ENCODE results near the gene CMIP. TPM values are rescaled to one million over a fixed set of nuclear protein-coding genes. Genes with fewer than 3 reads are reported as not detected.

Gene CMIP
- total RNA-seq, 1 experiment from 2014 or later, result 63.7 TPM

DNA sequence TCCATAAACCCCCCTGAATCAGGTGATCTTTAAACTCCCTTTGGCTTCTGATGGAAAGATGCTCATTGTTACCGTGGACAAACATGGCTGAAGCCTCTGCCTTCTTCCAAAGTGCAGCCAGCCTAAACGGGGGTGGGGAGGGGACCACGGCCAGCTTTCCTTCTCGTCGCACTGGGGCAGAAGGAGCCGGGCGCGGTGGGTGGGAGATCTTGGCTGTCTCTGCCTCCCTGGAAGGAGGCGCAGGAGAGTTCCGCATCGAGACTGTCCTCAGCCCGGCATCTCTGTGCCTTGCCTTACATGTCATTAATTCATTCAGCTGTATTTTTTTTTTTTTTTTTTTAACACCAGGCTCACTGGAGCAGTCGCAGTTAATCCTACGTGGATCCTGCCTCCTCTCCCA lies 171.2 kb downstream of the CMIP start (continued):
- TF ChIP-seq, protein P1, sequence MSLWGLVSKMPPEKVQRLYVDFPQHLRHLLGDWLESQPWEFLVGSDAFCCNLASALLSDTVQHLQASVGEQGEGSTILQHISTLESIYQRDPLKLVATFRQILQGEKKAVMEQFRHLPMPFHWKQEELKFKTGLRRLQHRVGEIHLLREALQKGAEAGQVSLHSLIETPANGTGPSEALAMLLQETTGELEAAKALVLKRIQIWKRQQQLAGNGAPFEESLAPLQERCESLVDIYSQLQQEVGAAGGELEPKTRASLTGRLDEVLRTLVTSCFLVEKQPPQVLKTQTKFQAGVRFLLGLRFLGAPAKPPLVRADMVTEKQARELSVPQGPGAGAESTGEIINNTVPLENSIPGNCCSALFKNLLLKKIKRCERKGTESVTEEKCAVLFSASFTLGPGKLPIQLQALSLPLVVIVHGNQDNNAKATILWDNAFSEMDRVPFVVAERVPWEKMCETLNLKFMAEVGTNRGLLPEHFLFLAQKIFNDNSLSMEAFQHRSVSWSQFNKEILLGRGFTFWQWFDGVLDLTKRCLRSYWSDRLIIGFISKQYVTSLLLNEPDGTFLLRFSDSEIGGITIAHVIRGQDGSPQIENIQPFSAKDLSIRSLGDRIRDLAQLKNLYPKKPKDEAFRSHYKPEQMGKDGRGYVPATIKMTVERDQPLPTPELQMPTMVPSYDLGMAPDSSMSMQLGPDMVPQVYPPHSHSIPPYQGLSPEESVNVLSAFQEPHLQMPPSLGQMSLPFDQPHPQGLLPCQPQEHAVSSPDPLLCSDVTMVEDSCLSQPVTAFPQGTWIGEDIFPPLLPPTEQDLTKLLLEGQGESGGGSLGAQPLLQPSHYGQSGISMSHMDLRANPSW (CRISPR knock-in tag; conservative IDR thresholded peaks at IDR 0.05; ENCODE audit: low read depth), result no peak
- no peak for TF ChIP-seq GTF2I (CRISPR knock-in tag; conservative IDR thresholded peaks at IDR 0.05)

DNA sequence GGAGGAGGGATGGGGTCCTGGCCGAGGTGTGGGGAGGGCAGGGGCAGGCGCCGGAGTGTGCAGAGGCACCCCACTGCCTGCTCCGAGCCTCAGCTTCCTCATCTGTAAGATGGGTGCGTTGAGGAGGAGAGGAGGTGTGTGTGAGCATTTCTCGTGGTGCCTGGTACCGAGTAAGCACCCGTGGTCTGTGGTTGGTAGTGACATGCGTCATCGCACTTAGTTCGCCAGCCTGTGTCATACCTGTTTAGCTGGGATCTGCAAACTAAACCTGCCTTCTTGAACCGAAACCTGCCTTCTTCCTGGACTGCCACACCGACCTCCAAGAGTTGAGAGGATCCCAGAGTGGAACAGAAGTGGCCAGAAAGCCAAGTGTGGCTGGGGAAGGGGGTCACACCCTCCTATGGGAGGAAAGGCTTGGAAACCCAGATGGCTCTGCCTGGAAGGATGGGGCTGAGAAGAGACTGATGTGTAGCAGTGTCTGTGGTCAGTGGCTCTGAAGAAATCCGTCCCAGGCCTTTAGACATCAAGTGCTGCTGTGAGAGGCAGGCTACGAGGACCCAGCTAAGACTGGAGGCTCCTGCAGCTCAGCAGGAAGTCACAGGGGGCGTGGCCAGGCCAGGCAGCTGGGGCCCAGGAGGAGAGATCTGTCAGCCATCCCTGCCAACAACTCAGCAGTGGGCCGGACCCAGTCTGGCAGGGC lies 171.9 kb downstream of the CMIP start:
- Mint-ChIP-seq H3K4me3 (no peak overlapping the region), H3K27me3 (ENCODE audit: low read depth) (no peaks in the 10 kb centered on the region), H3K27ac (no peak overlapping the region), H3K9me3 (no peaks in the 10 kb centered on the region), H3K36me3 (peaks cover 21% of the 10 kb centered on the region), H3K4me1 (no peaks in the 10 kb centered on the region)
- ATAC-seq, result peak; percentile 53
- POLR2A ChIA-PET, result no interaction called here
- peak; percentile 58 for DNase-seq (ENCODE audit: low spot score)
- TF ChIP-seq ZNF121 (CRISPR knock-in tag; IDR thresholded peaks at IDR 0.05) (no peak), ZNF138 (CRISPR knock-in tag; conservative IDR thresholded peaks at IDR 0.05) (no peak), TEAD1 (CRISPR knock-in tag; IDR thresholded peaks at IDR 0.05) (no peak), TP53 (CRISPR knock-in tag; IDR thresholded peaks at IDR 0.05) (no peak), ATF1 (CRISPR knock-in tag; IDR thresholded peaks at IDR 0.05) (no peak), ATF3 (CRISPR knock-in tag; conservative IDR thresholded peaks at IDR 0.05) (no peak), MXD4 (CRISPR knock-in tag; IDR thresholded peaks at IDR 0.05; ENCODE audit: borderline replicate concordance) (no peak), ELF4 (CRISPR knock-in tag; IDR thresholded peaks at IDR 0.05; ENCODE audit: low read depth) (no peak), ATF6 (CRISPR knock-in tag; IDR thresholded peaks at IDR 0.05) (no peak), NR2C2 (CRISPR knock-in tag; IDR thresholded peaks at IDR 0.05) (no peak)
- TF ChIP-seq, protein P2, sequence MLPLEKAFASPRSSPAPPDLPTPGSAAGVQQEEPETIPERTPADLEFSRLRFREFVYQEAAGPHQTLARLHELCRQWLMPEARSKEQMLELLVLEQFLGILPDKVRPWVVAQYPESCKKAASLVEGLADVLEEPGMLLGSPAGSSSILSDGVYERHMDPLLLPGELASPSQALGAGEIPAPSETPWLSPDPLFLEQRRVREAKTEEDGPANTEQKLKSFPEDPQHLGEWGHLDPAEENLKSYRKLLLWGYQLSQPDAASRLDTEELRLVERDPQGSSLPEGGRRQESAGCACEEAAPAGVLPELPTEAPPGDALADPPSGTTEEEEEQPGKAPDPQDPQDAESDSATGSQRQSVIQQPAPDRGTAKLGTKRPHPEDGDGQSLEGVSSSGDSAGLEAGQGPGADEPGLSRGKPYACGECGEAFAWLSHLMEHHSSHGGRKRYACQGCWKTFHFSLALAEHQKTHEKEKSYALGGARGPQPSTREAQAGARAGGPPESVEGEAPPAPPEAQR (CRISPR knock-in tag; IDR thresholded peaks at IDR 0.05), result no peak
- CTCF ChIA-PET, result interaction anchor here (0.9 kb wide), 1 partner anchor 113 kb away, joined by 3 read pairs; no protein-coding TSS in a partner anchor

DNA sequence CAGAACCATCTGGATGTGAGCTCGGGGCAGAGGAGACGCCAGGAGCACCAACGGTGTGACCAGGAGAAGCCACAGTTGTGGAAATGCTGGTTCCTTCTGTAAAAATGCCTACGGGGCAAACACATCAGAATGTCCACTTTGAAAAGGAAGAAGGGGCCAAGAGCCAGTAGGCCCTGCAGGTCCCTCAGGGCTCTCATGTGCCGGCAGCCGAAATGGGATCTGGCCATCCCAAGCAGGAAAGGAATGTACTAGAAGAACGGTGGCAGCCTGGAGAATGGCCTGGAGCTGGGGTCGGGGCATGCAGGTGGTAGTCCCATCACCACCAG lies 172.4 kb downstream of the CMIP start:
- ATAC-seq (no peak), DNase-seq (ENCODE audit: low spot score) (no peak)
- Mint-ChIP-seq H3K27me3 (ENCODE audit: low read depth) (no peaks in the 10 kb centered on the region), H3K4me3 (no peak overlapping the region), H3K27ac (no peak overlapping the region), H3K9me3 (no peaks in the 10 kb centered on the region), H3K4me1 (no peaks in the 10 kb centered on the region), H3K36me3 (peaks cover 21% of the 10 kb centered on the region)
- POLR2A ChIA-PET, result interaction anchor here (0.6 kb wide), 1 partner anchor 227 kb away, joined by 4 read pairs; no protein-coding TSS in a partner anchor
- CTCF ChIA-PET, result interaction anchor here (0.9 to 1.0 kb wide), 2 partner anchors 80 to 113 kb away, joined by 3 read pairs; no protein-coding TSS in a partner anchor
- TF ChIP-seq KAT7 (CRISPR knock-in tag; IDR thresholded peaks at IDR 0.05; ENCODE audit: borderline replicate concordance) (no peak), NR3C1 (CRISPR knock-in tag; conservative IDR thresholded peaks at IDR 0.05; ENCODE audit: low read depth) (no peak), SMAD3 (CRISPR knock-in tag; IDR thresholded peaks at IDR 0.05; ENCODE audit: borderline replicate concordance) (no peak), ATF2 (CRISPR knock-in tag; IDR thresholded peaks at IDR 0.05; ENCODE audit: borderline replicate concordance, low read depth) (no peak), ZNF671 (CRISPR knock-in tag; IDR thresholded peaks at IDR 0.05) (no peak), FOXJ3 (CRISPR knock-in tag; IDR thresholded peaks at IDR 0.05; ENCODE audit: borderline replicate concordance) (no peak)
- TF ChIP-seq, protein P3, sequence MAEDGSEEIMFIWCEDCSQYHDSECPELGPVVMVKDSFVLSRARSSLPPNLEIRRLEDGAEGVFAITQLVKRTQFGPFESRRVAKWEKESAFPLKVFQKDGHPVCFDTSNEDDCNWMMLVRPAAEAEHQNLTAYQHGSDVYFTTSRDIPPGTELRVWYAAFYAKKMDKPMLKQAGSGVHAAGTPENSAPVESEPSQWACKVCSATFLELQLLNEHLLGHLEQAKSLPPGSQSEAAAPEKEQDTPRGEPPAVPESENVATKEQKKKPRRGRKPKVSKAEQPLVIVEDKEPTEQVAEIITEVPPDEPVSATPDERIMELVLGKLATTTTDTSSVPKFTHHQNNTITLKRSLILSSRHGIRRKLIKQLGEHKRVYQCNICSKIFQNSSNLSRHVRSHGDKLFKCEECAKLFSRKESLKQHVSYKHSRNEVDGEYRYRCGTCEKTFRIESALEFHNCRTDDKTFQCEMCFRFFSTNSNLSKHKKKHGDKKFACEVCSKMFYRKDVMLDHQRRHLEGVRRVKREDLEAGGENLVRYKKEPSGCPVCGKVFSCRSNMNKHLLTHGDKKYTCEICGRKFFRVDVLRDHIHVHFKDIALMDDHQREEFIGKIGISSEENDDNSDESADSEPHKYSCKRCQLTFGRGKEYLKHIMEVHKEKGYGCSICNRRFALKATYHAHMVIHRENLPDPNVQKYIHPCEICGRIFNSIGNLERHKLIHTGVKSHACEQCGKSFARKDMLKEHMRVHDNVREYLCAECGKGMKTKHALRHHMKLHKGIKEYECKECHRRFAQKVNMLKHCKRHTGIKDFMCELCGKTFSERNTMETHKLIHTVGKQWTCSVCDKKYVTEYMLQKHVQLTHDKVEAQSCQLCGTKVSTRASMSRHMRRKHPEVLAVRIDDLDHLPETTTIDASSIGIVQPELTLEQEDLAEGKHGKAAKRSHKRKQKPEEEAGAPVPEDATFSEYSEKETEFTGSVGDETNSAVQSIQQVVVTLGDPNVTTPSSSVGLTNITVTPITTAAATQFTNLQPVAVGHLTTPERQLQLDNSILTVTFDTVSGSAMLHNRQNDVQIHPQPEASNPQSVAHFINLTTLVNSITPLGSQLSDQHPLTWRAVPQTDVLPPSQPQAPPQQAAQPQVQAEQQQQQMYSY (CRISPR knock-in tag; IDR thresholded peaks at IDR 0.05), result no peak

Data from WTC11 (cell line).